T-helper 9 cell (primary cell): ENCODE results near the gene BAZ2B.
"Not testable (repeated sequence)": the region's sequence is repeated elsewhere in the genome, so short reads cannot be mapped to it uniquely, and the experiment has no call there.

Source experiments
- DNase-seq: peaks from one replicate; pipeline ENCODE4 v3.0.0-alpha.2; 2020

Gene BAZ2B

GRCh38 chr2:159399716-159400415, 216.5 kb downstream of the BAZ2B start:
- no peak for DNase-seq

- no peak for DNase-seq
These were observed 219.5 kb downstream of the BAZ2B start for GRCh38 chr2:159396799-159397198.

GRCh38 chr2:159382447-159383028, 233.8 kb downstream of the BAZ2B start:
- no peak for DNase-seq

GRCh38 chr2:159381574-159381973, 234.8 kb downstream of the BAZ2B start:
- DNase-seq, result no peak

- no peak for DNase-seq
These were observed 235.6 kb downstream of the BAZ2B start for GRCh38 chr2:159380685-159381239.

- DNase-seq, result no peak
These were observed 237.2 kb downstream of the BAZ2B start for GRCh38 chr2:159379181-159379580.

GRCh38 chr2:159375241-159375640, 241.1 kb downstream of the BAZ2B start:
- no peak for DNase-seq

GRCh38 chr2:159371506-159371905, 244.8 kb downstream of the BAZ2B start:
- no peak for DNase-seq

- DNase-seq, result no peak
These were observed 249.8 kb downstream of the BAZ2B start for GRCh38 chr2:159366538-159366937.

- DNase-seq, result no peak
These were observed 253.5 kb downstream of the BAZ2B start for GRCh38 chr2:159362816-159363251.

- DNase-seq, result no peak
These were observed 254.3 kb downstream of the BAZ2B start for GRCh38 chr2:159362094-159362493.

- DNase-seq, result not testable (repeated sequence)
These were observed 254.7 kb downstream of the BAZ2B start for GRCh38 chr2:159361603-159362002.

GRCh38 chr2:159356053-159356554, 260.2 kb downstream of the BAZ2B start:
- no peak for DNase-seq

- DNase-seq, result no peak
These were observed 264.4 kb downstream of the BAZ2B start for GRCh38 chr2:159351977-159352376.

- DNase-seq, result no peak
These were observed 266.6 kb downstream of the BAZ2B start for GRCh38 chr2:159349674-159350299.

- DNase-seq, result no peak
These were observed 289.6 kb downstream of the BAZ2B start for GRCh38 chr2:159326569-159327255.

GRCh38 chr2:159322419-159322818, 293.9 kb downstream of the BAZ2B start:
- DNase-seq, result no peak

- DNase-seq, result no peak
These were observed 298.8 kb downstream of the BAZ2B start for GRCh38 chr2:159317392-159318088.

GRCh38 chr2:159307942-159308341, 308.4 kb downstream of the BAZ2B start:
- DNase-seq, result no peak

GRCh38 chr2:159300586-159300985, 315.8 kb downstream of the BAZ2B start:
- DNase-seq, result no peak

- DNase-seq, result no peak
These were observed 317.4 kb downstream of the BAZ2B start for GRCh38 chr2:159298967-159299366.

GRCh38 chr2:159297042-159297707, 319.2 kb downstream of the BAZ2B start:
- no peak for DNase-seq
